ENCODE data around the gene LEMD1.

LEMD1 gene

GRCh38 chr1:205351984-205352713, 69.7 kb downstream of the LEMD1 start:
- DNase-seq (ENCODE audit: low spot score), result no peak
- in situ Hi-C loops (cut with MboI; ENCODE audit: low sequenced_read_pairs, unreplicated experiment), result loop anchor here (10.0 kb wide), 1 partner anchor 133 kb away; no protein-coding TSS in a partner anchor
- TF ChIP-seq CTCF (IDR thresholded peaks at IDR 0.05; ENCODE audit: borderline replicate concordance, control extremely low read depth, extremely low read depth, insufficient read depth, missing control alignments), result no peak

DNA sequence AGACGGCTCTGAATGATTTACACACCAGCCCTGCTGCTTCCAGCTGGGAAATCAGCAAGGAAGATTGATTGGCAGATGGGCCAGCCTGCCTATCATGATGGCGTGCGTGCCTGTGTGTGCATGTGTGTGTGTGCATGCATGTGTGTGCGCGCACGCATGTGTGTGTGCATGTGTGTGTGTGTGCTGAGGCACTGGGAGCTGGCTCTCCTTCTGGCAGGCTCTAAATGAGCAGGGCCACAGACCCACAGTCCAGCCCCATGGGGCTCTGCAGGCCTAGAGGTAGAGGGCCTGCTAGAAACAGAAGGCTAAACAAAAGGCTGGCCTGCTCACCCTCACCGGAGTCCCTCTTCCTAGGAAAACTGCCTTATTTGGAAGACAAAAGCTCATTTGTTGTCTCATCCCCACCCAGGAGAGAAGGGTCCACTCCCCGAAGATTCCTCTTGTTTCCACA, 71.1 kb downstream of the LEMD1 start:
- in situ Hi-C loops (cut with MboI; ENCODE audit: low sequenced_read_pairs, unreplicated experiment), result loop anchor here (10.0 kb wide), 1 partner anchor 134 kb away; no protein-coding TSS in a partner anchor
- TF ChIP-seq CTCF (IDR thresholded peaks at IDR 0.05; ENCODE audit: borderline replicate concordance, control extremely low read depth, extremely low read depth, insufficient read depth, missing control alignments), result no peak
- no peak for DNase-seq (ENCODE audit: low spot score)

GRCh38 chr1:205350124-205350523, 71.7 kb downstream of the LEMD1 start:
- in situ Hi-C loops (cut with MboI; ENCODE audit: low sequenced_read_pairs, unreplicated experiment), result loop anchor here (10.0 kb wide), 1 partner anchor 135 kb away; no protein-coding TSS in a partner anchor
- TF ChIP-seq CTCF (IDR thresholded peaks at IDR 0.05; ENCODE audit: borderline replicate concordance, control extremely low read depth, extremely low read depth, insufficient read depth, missing control alignments), result no peak
- no peak for DNase-seq (ENCODE audit: low spot score)

GRCh38 chr1:205348554-205349487, 73.0 kb downstream of the LEMD1 start:
- in situ Hi-C loops (cut with MboI; ENCODE audit: low sequenced_read_pairs, unreplicated experiment), result no loop called here
- TF ChIP-seq CTCF (IDR thresholded peaks at IDR 0.05; ENCODE audit: borderline replicate concordance, control extremely low read depth, extremely low read depth, insufficient read depth, missing control alignments), result no peak
- DNase-seq (ENCODE audit: low spot score), result no peak

DNA sequence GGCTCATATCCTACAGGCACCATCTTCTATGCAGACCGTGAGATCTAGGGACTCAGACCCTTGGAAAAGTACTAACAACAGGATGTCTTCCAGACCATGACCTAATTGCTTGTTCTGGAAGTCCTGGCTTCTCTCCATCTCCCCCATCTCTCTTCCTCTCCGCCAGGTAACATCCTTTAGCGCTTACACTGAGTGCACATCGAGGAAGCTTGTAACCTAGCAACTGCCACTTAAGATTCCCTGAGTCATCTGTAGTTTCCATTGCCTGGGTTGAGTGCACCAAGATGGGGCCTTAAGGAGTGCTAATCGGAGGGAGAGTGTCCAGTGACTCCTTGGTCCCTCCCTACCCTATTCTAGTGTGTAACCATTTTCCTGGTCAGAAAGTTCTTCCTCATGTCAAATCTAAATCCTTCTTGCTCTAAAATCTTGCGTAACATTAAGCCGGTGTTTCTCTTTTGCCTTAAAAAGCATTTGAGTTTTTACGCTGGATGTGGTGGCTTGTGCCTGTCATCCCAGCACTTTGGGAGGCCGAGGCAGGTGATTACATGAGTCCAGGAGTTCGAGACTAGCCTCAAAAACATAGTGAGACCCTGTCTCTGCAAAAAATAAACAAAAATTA, 74.8 kb downstream of the LEMD1 start:
- no peak for TF ChIP-seq CTCF (IDR thresholded peaks at IDR 0.05; ENCODE audit: borderline replicate concordance, control extremely low read depth, extremely low read depth, insufficient read depth, missing control alignments)
- DNase-seq (ENCODE audit: low spot score), result no peak
- in situ Hi-C loops (cut with MboI; ENCODE audit: low sequenced_read_pairs, unreplicated experiment), result no loop called here

- no peak for TF ChIP-seq CTCF (IDR thresholded peaks at IDR 0.05; ENCODE audit: borderline replicate concordance, control extremely low read depth, extremely low read depth, insufficient read depth, missing control alignments)
- DNase-seq (ENCODE audit: low spot score), result no peak
- in situ Hi-C loops (cut with MboI; ENCODE audit: low sequenced_read_pairs, unreplicated experiment), result no loop called here
Observed at GRCh38 chr1:205345761-205346160, 76.1 kb downstream of the LEMD1 start.

Measured in GM13976 (cell line).